Mucosa of descending colon (tissue), 3 donors: ENCODE measurements around the gene SH3BP4. TPM values are rescaled to one million over a fixed set of nuclear protein-coding genes. Genes with fewer than 3 reads are reported as not detected.
A peak's percentile ranks its signal among the peaks of the same experiment; 100 is the strongest.

Source experiments
- ATAC-seq: fragments of 200-7000 bp; cut with Tn5 transposase; one replicate; pipeline ENCODE4 v1.9.1; 2020; ENCODE audit warnings: mild to moderate bottlenecking, moderate library complexity
- DNase-seq, 3 donors: peaks; one replicate each; pipeline ENCODE4 v3.0.0-alpha.2; 2020
- H3K36me3 ChIP-seq: fragments of 200-600 bp; one replicate; pipeline ENCODE4 v1.8.0; 2021; ENCODE audit warnings: low read depth, mild to moderate bottlenecking
- H3K4me1 ChIP-seq: fragments of 200-600 bp; one replicate; pipeline ENCODE4 v1.8.0; 2021; ENCODE audit warnings: low read depth, mild to moderate bottlenecking
- H3K4me3 ChIP-seq: fragments of 200-600 bp; one replicate; pipeline ENCODE4 v1.8.0; 2021; ENCODE audit warnings: mild to moderate bottlenecking
- H3K9me3 ChIP-seq: fragments of 200-600 bp; one replicate; pipeline ENCODE4 v1.8.0; 2021; ENCODE audit warnings: mild to moderate bottlenecking
- intact Hi-C, 2 donors: fragments of 100-400 bp; cut with DNase I in 1 of 2; cut with micrococcal nuclease in 1 of 2; formaldehyde crosslinking; loops; one replicate each; pipeline versions ENCODE4 v1.11.0 to v1.11.1; 2022; cut with DNase I, micrococcal nuclease
- total RNA-seq, 3 donors: library from RNA; stranded (reverse); fragmentation: NEBNext Ultra II Directional in 2 of 3; extraction: Animal tissue kit (Norgen Biotek cat#: 25700) in 2 of 3; gene quantifications; one replicate each; pipeline versions ENCODE4 v1.2.1 to v1.2.4, GENCODE V29; 2021 to 2023
- TF ChIP-seq, protein P1 (sequence below): fragments of 200-600 bp; IDR thresholded peaks from one replicate; pipeline ENCODE4 v1.8.0; 2022; ENCODE audit warnings: antibody characterized with exemption, mild to moderate bottlenecking
- donor health status: DM: no; HTN: no; CAD: no; lungs with moderate emphysema.
- donor health status: DM: no; HTN: no; CAD: no.
- donor health status: DM: no; HTN: yes; CAD: no.

Gene SH3BP4
- total RNA-seq, 3 donors from 2014 or later: 18.0 to 30.4 (median 29.6) TPM

GRCh38 chr2:235050980-235051351, 99.1 kb downstream of the SH3BP4 start:
- H3K36me3 ChIP-seq: no peaks in the 10 kb centered on the region

GRCh38 chr2:235051436-235052260, 99.8 kb downstream of the SH3BP4 start:
- Histone ChIP-seq H3K9me3 (no peaks in the 10 kb centered on the region), H3K36me3 (no peaks in the 10 kb centered on the region), H3K4me1 (peaks cover 20% of the 10 kb centered on the region), H3K4me3 (no peak overlapping the region)
- TF ChIP-seq, protein P1, sequence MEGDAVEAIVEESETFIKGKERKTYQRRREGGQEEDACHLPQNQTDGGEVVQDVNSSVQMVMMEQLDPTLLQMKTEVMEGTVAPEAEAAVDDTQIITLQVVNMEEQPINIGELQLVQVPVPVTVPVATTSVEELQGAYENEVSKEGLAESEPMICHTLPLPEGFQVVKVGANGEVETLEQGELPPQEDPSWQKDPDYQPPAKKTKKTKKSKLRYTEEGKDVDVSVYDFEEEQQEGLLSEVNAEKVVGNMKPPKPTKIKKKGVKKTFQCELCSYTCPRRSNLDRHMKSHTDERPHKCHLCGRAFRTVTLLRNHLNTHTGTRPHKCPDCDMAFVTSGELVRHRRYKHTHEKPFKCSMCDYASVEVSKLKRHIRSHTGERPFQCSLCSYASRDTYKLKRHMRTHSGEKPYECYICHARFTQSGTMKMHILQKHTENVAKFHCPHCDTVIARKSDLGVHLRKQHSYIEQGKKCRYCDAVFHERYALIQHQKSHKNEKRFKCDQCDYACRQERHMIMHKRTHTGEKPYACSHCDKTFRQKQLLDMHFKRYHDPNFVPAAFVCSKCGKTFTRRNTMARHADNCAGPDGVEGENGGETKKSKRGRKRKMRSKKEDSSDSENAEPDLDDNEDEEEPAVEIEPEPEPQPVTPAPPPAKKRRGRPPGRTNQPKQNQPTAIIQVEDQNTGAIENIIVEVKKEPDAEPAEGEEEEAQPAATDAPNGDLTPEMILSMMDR: no peak
- DNase-seq (no peak), ATAC-seq (no peak)
- intact Hi-C loops: loop anchor here in 1 of 2 donors (10.0 kb wide), 1 partner anchor 97 kb away; the partner anchor contains the start of gene SH3BP4

More at GRCh38 chr2:235050980-235051351, 99.1 kb downstream of the SH3BP4 start:
- Histone ChIP-seq H3K4me1 (peaks cover 20% of the 10 kb centered on the region), H3K4me3 (no peak overlapping the region), H3K9me3 (no peaks in the 10 kb centered on the region)
- peak; percentile 87 to 95 (median 88) for DNase-seq
- intact Hi-C loops: loop anchor here in 1 of 2 donors (10.0 kb wide), 1 partner anchor 96 kb away; the partner anchor contains the start of gene SH3BP4
- TF ChIP-seq, protein P1: no peak
- ATAC-seq: peak; percentile 80

- no peaks in the 10 kb centered on the region for H3K9me3 ChIP-seq
- peaks cover 20% of the 10 kb centered on the region for H3K4me1 ChIP-seq
- no peaks in the 10 kb centered on the region for H3K36me3 ChIP-seq
- intact Hi-C loops: loop anchor here in 1 of 2 donors (10.0 kb wide), 1 partner anchor 98 kb away; the partner anchor contains the start of gene SH3BP4
- DNase-seq: peak in 1 of 3 donors; percentile 35
- peak; percentile 56 for ATAC-seq
- TF ChIP-seq, protein P1: no peak
- no peak overlapping the region for H3K4me3 ChIP-seq
Observed at GRCh38 chr2:235052514-235053354, 100.9 kb downstream of the SH3BP4 start.

- TF ChIP-seq, protein P1: no peak
- no peak for ATAC-seq
- H3K36me3 ChIP-seq: no peaks in the 10 kb centered on the region
- intact Hi-C loops: loop anchor here in 1 of 2 donors (10.0 kb wide), 1 partner anchor 99 kb away; the partner anchor contains the start of gene SH3BP4
- no peaks in the 10 kb centered on the region for H3K9me3 ChIP-seq
- H3K4me3 ChIP-seq: no peak overlapping the region
- DNase-seq: peak in 1 of 3 donors; percentile 27
- peaks cover 18% of the 10 kb centered on the region for H3K4me1 ChIP-seq
Observed at GRCh38 chr2:235053651-235054050, 101.8 kb downstream of the SH3BP4 start.

- peaks cover 18% of the 10 kb centered on the region for H3K4me1 ChIP-seq
- H3K4me3 ChIP-seq: no peak overlapping the region
- ATAC-seq: no peak
- TF ChIP-seq, protein P1: no peak
- H3K36me3 ChIP-seq: no peaks in the 10 kb centered on the region
- no peak for DNase-seq
- H3K9me3 ChIP-seq: no peaks in the 10 kb centered on the region
- intact Hi-C loops: loop anchor here in 1 of 2 donors (10.0 kb wide), 1 partner anchor 100 kb away; the partner anchor contains the start of gene SH3BP4
Observed at GRCh38 chr2:235054475-235054874, 102.7 kb downstream of the SH3BP4 start.
